KG1 (cell line): ENCODE measurements around the gene PIAS4.
"Not testable (repeated sequence)": the region's sequence is repeated elsewhere in the genome, so short reads cannot be mapped to it uniquely, and the experiment has no call there.

Experiments used
- DNase-seq: peaks from one replicate; lab custom pipeline; 2025; lab: John Stamatoyannopoulos, UW

The PIAS4 gene

GRCh38 chr19:3998667-3999412, 8.7 kb upstream of the PIAS4 start:
- DNase-seq, result not testable (repeated sequence)

GRCh38 chr19:4000798-4001197, 6.7 kb upstream of the PIAS4 start:
- DNase-seq, result not testable (repeated sequence)

GRCh38 chr19:4005436-4005835, 2.1 kb upstream of the PIAS4 start:
- DNase-seq, result not testable (repeated sequence)

- no peak for DNase-seq
Observed at GRCh38 chr19:4007836-4008539, 452 bp downstream of the PIAS4 start.

- DNase-seq, result no peak
Observed at GRCh38 chr19:4009990-4010807, 2.7 kb downstream of the PIAS4 start.

- DNase-seq, result no peak
Observed at GRCh38 chr19:4010808-4011110, 3.2 kb downstream of the PIAS4 start.

GRCh38 chr19:4011430-4011829, 3.9 kb downstream of the PIAS4 start:
- not testable (repeated sequence) for DNase-seq

- DNase-seq, result no peak
Observed at GRCh38 chr19:4012092-4012974, 4.8 kb downstream of the PIAS4 start.

GRCh38 chr19:4012975-4013634, 5.6 kb downstream of the PIAS4 start:
- no peak for DNase-seq

- DNase-seq, result no peak
Observed at GRCh38 chr19:4013886-4014540, 6.5 kb downstream of the PIAS4 start.

GRCh38 chr19:4014541-4015491, 7.3 kb downstream of the PIAS4 start:
- DNase-seq, result no peak

- no peak for DNase-seq
Observed at GRCh38 chr19:4015705-4016402, 8.3 kb downstream of the PIAS4 start.

- no peak for DNase-seq
Observed at GRCh38 chr19:4016486-4016885, 8.9 kb downstream of the PIAS4 start.

- DNase-seq, result no peak
Observed at GRCh38 chr19:4016903-4017638, 9.5 kb downstream of the PIAS4 start.

- no peak for DNase-seq
Observed at GRCh38 chr19:4018140-4018613, 10.6 kb downstream of the PIAS4 start.

GRCh38 chr19:4018775-4019504, 11.4 kb downstream of the PIAS4 start:
- DNase-seq, result no peak

- DNase-seq, result no peak
Observed at GRCh38 chr19:4019578-4019977, 12.0 kb downstream of the PIAS4 start.
